ENCODE data around the gene CDHR1. TPM values are rescaled to one million over a fixed set of nuclear protein-coding genes. Genes with fewer than 3 reads are reported as not detected.

CDHR1 gene
- total RNA-seq, 1 donor from 2014 or later, result 0.96 TPM

- H3K27ac Mint-ChIP-seq, result no peak overlapping the region
- no peak for DNase-seq (ENCODE audit: low spot score, unreplicated experiment)
- TF ChIP-seq CTCF (IDR thresholded peaks at IDR 0.05; ENCODE audit: unreplicated experiment), result no peak
- H3K9me3 Mint-ChIP-seq (ENCODE audit: low read depth), result no peaks in the 10 kb centered on the region
- no peaks in the 10 kb centered on the region for H3K4me1 Mint-ChIP-seq (ENCODE audit: low read depth)
- peaks cover 28% of the 10 kb centered on the region for H3K27me3 Mint-ChIP-seq
- no peaks in the 10 kb centered on the region for H3K36me3 Mint-ChIP-seq (ENCODE audit: insufficient read depth)
- H3K4me3 Mint-ChIP-seq (ENCODE audit: low read depth), result no peak overlapping the region
These were observed 63.8 kb downstream of the CDHR1 start for GRCh38 chr10:84258034-84258695.

- H3K4me3 Mint-ChIP-seq (ENCODE audit: low read depth), result no peak overlapping the region
- peaks cover 37% of the 10 kb centered on the region for H3K27me3 Mint-ChIP-seq
- H3K9me3 Mint-ChIP-seq (ENCODE audit: low read depth), result no peaks in the 10 kb centered on the region
- no peak overlapping the region for H3K27ac Mint-ChIP-seq
- no peak for DNase-seq (ENCODE audit: low spot score, unreplicated experiment)
- no peaks in the 10 kb centered on the region for H3K4me1 Mint-ChIP-seq (ENCODE audit: low read depth)
- H3K36me3 Mint-ChIP-seq (ENCODE audit: insufficient read depth), result no peaks in the 10 kb centered on the region
- TF ChIP-seq CTCF (IDR thresholded peaks at IDR 0.05; ENCODE audit: unreplicated experiment), result no peak
These were observed 67.0 kb downstream of the CDHR1 start for GRCh38 chr10:84261236-84261915.

GRCh38 chr10:84262190-84262956 lies 68.0 kb downstream of the CDHR1 start:
- H3K4me1 Mint-ChIP-seq (ENCODE audit: low read depth), result peaks cover under 1% of the 10 kb centered on the region
- TF ChIP-seq CTCF (IDR thresholded peaks at IDR 0.05; ENCODE audit: unreplicated experiment), result no peak
- DNase-seq (ENCODE audit: low spot score, unreplicated experiment), result no peak
- no peaks in the 10 kb centered on the region for H3K36me3 Mint-ChIP-seq (ENCODE audit: insufficient read depth)
- H3K4me3 Mint-ChIP-seq (ENCODE audit: low read depth), result no peak overlapping the region
- no peaks in the 10 kb centered on the region for H3K9me3 Mint-ChIP-seq (ENCODE audit: low read depth)
- H3K27ac Mint-ChIP-seq, result no peak overlapping the region
- peaks cover 30% of the 10 kb centered on the region for H3K27me3 Mint-ChIP-seq

- DNase-seq (ENCODE audit: low spot score, unreplicated experiment), result no peak
- TF ChIP-seq CTCF (IDR thresholded peaks at IDR 0.05; ENCODE audit: unreplicated experiment), result no peak
- peaks cover 26% of the 10 kb centered on the region for H3K27me3 Mint-ChIP-seq
These were observed 69.4 kb downstream of the CDHR1 start for GRCh38 chr10:84263716-84264115.

GRCh38 chr10:84264611-84265141 lies 70.3 kb downstream of the CDHR1 start:
- Mint-ChIP-seq H3K4me3 (ENCODE audit: low read depth) (no peak overlapping the region), H3K4me1 (ENCODE audit: low read depth) (peaks cover 7% of the 10 kb centered on the region), H3K27me3 (peaks cover 26% of the 10 kb centered on the region), H3K9me3 (ENCODE audit: low read depth) (no peaks in the 10 kb centered on the region), H3K36me3 (ENCODE audit: insufficient read depth) (no peaks in the 10 kb centered on the region), H3K27ac (no peak overlapping the region)
- TF ChIP-seq CTCF (IDR thresholded peaks at IDR 0.05; ENCODE audit: unreplicated experiment), result peak; percentile 97
- DNase-seq (ENCODE audit: low spot score, unreplicated experiment), result peak; percentile 60

More at GRCh38 chr10:84263716-84264115, 69.4 kb downstream of the CDHR1 start:
- H3K27ac Mint-ChIP-seq, result no peak overlapping the region
- H3K4me1 Mint-ChIP-seq (ENCODE audit: low read depth), result peaks cover 7% of the 10 kb centered on the region
- H3K36me3 Mint-ChIP-seq (ENCODE audit: insufficient read depth), result no peaks in the 10 kb centered on the region
- no peaks in the 10 kb centered on the region for H3K9me3 Mint-ChIP-seq (ENCODE audit: low read depth)
- no peak overlapping the region for H3K4me3 Mint-ChIP-seq (ENCODE audit: low read depth)

All from progenitor cell of endocrine pancreas (in vitro differentiated cells).